GM19193 (cell line): ENCODE results near the gene KDM4B.

ENCODE experiments used
- POLR2A ChIP-seq: IDR thresholded peaks from 4 replicates; pipeline ENCODE4 v1.6.1; 2011; ENCODE audit not compliant: insufficient read depth, insufficient read length; ENCODE audit errors: extremely low read depth

KDM4B gene

GRCh38 chr19:4968462-4969291, at the start of gene KDM4B:
TSS of gene KDM4B (plus strand) at chr19:4969113. CDS start at chr19:5032891, 63,778 bp downstream.
- TF ChIP-seq POLR2A = peak; percentile 99

- TF ChIP-seq POLR2A = no peak
Observed at GRCh38 chr19:4922530-4923275, 46.2 kb upstream of the KDM4B start.

GRCh38 chr19:4923276-4923747, 45.6 kb upstream of the KDM4B start:
- no peak for TF ChIP-seq POLR2A

- TF ChIP-seq POLR2A = no peak
Observed at GRCh38 chr19:4929186-4929585, 39.7 kb upstream of the KDM4B start.

- no peak for TF ChIP-seq POLR2A
Observed at GRCh38 chr19:4930664-4931063, 38.2 kb upstream of the KDM4B start.

- TF ChIP-seq POLR2A = no peak
Observed at GRCh38 chr19:4932711-4933110, 36.2 kb upstream of the KDM4B start.

GRCh38 chr19:4933528-4933927, 35.4 kb upstream of the KDM4B start:
- TF ChIP-seq POLR2A = no peak

GRCh38 chr19:4935444-4935843, 33.5 kb upstream of the KDM4B start:
- TF ChIP-seq POLR2A = no peak

GRCh38 chr19:4937060-4937459, 31.9 kb upstream of the KDM4B start:
- no peak for TF ChIP-seq POLR2A

- TF ChIP-seq POLR2A = no peak
Observed at GRCh38 chr19:4939466-4939865, 29.4 kb upstream of the KDM4B start.

- TF ChIP-seq POLR2A = no peak
Observed at GRCh38 chr19:4951656-4952055, 17.3 kb upstream of the KDM4B start.

- no peak for TF ChIP-seq POLR2A
Observed at GRCh38 chr19:4952945-4953344, 16.0 kb upstream of the KDM4B start.

GRCh38 chr19:4955274-4955673, 13.6 kb upstream of the KDM4B start:
- TF ChIP-seq POLR2A = no peak

GRCh38 chr19:4957981-4958380, 10.9 kb upstream of the KDM4B start:
- TF ChIP-seq POLR2A = no peak

GRCh38 chr19:4962085-4962619, 6.8 kb upstream of the KDM4B start:
- no peak for TF ChIP-seq POLR2A
